RWPE1 (cell line): Measurements from ENCODE around the gene NUDT17.
A peak's percentile ranks its signal among the peaks of the same experiment; 100 is the strongest.

Experiments used
- CTCF ChIA-PET: fragments of 350-600 bp; sonication (Branson Sonifier 250); formaldehyde crosslinking; extraction: SDS; loops from one replicate; lab custom pipeline; 2021; lab: Yijun Ruan, JAX
- POLR2A ChIA-PET: fragments of 400-600 bp; formaldehyde crosslinking; extraction: SDS; loops from one replicate; lab custom pipeline; 2020; ENCODE audit warnings: antibody characterized with exemption; ENCODE audit not compliant: low non-redundant PET; lab: Yijun Ruan, JAX
- DNase-seq: peaks from one replicate; pipeline ENCODE4 v3.0.0; 2012; ENCODE audit warnings: low spot score
- H3K27ac ChIP-seq: fragments of 450-650 bp; 2 replicates; pipeline ENCODE4 v1.5.1; 2017
- TF ChIP-seq, protein P1 (sequence below): fragments of 450-650 bp; conservative IDR thresholded peaks from 2 replicates; pipeline ENCODE4 v1.5.1; 2017; ENCODE audit warnings: low read depth, mild to moderate bottlenecking

The NUDT17 gene

DNA sequence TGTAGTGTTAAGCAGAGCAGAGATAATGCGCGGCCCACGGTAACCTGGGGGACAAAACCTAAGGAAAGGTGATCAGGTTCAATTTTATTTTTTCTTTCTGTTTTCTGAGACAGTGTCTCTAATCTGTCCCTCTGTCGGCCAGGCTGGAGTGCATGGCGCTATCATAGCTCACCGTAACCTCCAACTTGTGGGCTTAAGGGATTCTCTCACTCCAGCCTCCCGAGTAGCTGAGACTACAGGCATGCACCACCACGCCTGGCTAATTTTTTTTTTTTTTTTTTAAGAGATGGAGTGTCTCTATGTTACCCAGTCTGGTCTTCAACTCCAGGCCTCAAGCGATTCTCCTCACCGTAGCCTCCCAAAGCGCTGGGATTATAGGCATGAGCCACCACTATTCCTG is 41.0 kb downstream of the NUDT17 start:
- peak overlapping the region; percentile 37 for H3K27ac ChIP-seq
- TF ChIP-seq, protein P1, sequence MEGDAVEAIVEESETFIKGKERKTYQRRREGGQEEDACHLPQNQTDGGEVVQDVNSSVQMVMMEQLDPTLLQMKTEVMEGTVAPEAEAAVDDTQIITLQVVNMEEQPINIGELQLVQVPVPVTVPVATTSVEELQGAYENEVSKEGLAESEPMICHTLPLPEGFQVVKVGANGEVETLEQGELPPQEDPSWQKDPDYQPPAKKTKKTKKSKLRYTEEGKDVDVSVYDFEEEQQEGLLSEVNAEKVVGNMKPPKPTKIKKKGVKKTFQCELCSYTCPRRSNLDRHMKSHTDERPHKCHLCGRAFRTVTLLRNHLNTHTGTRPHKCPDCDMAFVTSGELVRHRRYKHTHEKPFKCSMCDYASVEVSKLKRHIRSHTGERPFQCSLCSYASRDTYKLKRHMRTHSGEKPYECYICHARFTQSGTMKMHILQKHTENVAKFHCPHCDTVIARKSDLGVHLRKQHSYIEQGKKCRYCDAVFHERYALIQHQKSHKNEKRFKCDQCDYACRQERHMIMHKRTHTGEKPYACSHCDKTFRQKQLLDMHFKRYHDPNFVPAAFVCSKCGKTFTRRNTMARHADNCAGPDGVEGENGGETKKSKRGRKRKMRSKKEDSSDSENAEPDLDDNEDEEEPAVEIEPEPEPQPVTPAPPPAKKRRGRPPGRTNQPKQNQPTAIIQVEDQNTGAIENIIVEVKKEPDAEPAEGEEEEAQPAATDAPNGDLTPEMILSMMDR: no peak
- ChIA-PET CTCF (no interaction called here), POLR2A (no interaction called here)
- no peak for DNase-seq

DNA sequence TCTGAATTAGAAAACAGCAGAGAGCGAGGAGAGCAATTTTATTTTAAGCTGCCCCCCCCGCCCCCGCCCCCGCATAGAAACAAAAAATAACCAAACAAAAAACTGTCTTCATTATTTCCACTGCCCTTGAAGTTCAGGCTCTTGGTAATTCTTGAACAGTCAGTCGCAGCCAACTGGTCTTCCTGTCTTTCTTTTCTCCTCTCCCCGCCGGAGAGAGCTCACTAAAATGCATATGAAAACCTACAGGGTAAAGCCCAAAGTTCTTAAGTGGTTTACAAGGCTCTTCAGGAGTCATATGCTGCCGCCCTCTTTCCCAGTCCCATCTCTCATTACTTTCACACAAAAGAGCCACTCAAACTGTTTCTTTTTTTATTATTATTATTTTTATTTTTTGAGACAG is 41.4 kb downstream of the NUDT17 start:
- CTCF ChIA-PET: no interaction called here
- TF ChIP-seq, protein P1: no peak
- POLR2A ChIA-PET: no interaction called here
- DNase-seq: no peak
- H3K27ac ChIP-seq: peak overlapping the region; percentile 12; the same call in 1 of the 2 replicates

DNA sequence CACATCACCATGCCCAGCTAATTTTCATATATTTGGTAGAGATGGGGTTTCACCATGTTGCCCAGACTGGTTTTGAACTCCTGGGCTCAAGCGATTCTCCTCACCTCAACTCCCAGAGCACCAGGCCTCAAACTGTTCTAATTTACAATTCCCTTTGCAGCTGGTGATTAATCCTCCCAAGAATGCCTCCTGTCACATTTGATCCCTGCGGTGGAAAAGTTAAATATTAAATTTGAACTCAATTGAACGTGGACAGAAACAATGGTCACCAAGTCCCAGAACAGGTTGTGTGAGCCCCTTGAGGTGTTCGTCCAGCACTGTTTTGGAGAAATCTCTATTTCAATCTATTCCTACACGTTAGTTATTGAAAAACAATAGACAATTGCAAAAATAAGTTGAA is 42.2 kb downstream of the NUDT17 start:
- TF ChIP-seq, protein P1: no peak
- H3K27ac ChIP-seq: peak overlapping the region; percentile 12; the same call in 1 of the 2 replicates
- ChIA-PET CTCF (interaction anchor here (0.6 kb wide), 1 partner anchor 15 kb away, joined by 3 read pairs; no protein-coding TSS in a partner anchor), POLR2A (no interaction called here)
- DNase-seq: no peak

DNA sequence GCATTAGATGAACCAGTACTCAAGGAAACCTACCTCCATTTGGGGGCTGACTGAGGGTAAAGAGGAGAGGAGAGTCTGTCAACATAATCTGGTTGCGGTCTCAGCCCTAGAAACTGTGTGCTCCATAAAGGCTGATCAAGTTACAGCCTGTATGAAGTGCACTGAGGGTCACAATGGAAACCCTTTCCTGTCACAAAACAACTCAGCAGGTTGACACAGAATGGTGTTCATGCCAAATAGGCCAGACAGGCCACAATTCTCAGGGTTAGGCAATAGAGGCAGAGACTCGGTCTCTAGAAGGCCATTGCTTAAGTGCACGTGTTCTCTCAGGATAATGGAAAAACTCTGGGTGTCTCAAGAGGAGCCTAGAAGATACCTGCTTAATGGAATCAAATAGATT is 44.3 kb downstream of the NUDT17 start:
- TF ChIP-seq, protein P1: no peak
- ChIA-PET POLR2A (no interaction called here), CTCF (interaction anchor here (0.6 kb wide), 2 partner anchors 21 to 28 kb away, joined by 3 to 7 read pairs; no protein-coding TSS in a partner anchor)
- H3K27ac ChIP-seq: no peak overlapping the region; the same call in 1 of the 2 replicates
- no peak for DNase-seq

DNA sequence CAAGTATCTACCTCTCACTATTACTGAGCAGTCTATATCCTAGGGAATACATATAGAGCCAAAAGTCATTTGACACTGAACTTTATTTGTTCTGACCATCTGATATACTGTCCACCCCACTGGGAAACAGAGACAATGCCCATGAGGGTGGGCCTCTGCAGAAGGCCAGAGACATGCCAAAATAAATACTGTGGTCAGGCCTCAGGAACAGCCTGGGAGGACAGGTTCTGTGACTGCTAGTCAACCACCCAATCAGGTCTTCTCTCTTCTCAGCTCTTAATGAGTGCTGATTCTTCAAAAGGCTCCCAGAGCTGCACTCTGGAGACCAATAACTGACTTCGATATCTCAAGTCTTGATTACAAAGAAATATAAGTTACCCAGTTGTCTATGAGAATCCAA is 45.7 kb downstream of the NUDT17 start:
- H3K27ac ChIP-seq: peak overlapping the region; percentile 99
- DNase-seq: no peak
- CTCF ChIA-PET: interaction anchor here (0.6 to 2.6 kb wide), 21 partner anchors 8 to 120 kb away, joined by 3 to 27 read pairs (median 6); partner anchors contain the start of genes ITGA10, NUDT17, PIAS3 and RBM8A
- TF ChIP-seq, protein P1: no peak
- POLR2A ChIA-PET: no interaction called here

DNA sequence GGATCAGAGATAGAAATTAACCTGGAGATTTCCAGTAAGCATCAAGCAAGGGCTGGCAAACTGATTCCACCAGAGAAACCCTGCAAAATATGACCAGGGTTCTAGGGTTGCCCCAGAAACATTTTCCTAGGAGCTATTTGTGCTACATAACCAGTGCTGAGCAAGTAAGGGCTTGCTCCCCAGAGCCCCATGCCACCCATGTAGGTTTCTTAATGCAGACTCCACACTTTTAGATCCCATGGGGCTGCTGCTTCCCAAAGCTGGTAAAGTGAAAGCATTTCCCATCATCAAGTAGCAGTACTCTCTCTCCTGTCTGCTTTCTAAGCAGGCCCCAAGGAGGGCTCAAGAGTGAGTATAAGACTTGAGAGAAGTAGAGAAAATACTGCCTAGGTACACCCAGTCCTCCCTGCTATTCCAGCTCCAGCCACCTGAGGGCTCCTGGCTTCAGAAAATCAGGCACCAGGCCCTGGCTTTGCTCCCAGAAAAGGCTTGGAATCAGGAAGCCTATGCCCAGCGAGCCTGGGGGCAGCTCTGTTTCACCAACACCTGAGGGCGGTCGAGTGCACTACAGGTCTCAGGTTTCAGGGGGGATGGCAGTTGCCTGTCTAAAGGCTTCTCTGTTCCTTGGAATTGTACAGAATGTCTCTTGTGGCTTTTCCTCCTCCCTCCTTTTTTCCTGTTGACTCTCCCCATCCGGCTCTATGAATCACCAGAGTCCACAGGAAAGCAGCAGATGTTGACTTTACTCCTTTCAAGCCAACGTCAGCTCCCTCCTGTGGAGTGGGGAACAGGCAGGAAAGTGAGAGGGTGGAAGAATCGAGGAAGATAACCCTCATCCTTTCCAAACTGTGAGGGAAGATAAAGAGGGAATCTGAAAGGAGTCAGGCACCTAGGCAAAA is 46.4 kb downstream of the NUDT17 start:
- H3K27ac ChIP-seq: peak overlapping the region; percentile 99
- peak; percentile 98 for DNase-seq

More for the DNA sequence above, 46.4 kb downstream of the NUDT17 start:
- TF ChIP-seq, protein P1: peak; percentile 99
- ChIA-PET POLR2A (no interaction called here), CTCF (interaction anchor here (0.6 to 2.6 kb wide), 26 partner anchors 8 to 147 kb away, joined by 3 to 27 read pairs (median 5); partner anchors contain the start of genes ITGA10, NUDT17, PIAS3 and RBM8A)
